HPDE6-E6E7 (cell line): ENCODE results near the gene IFT20.
"Not testable (repeated sequence)": the region's sequence is repeated elsewhere in the genome, so short reads cannot be mapped to it uniquely, and the experiment has no call there.

Source experiments
- DNase-seq: peaks from one replicate; pipeline ENCODE4 v3.0.0; 2011; ENCODE audit warnings: missing footprints; ENCODE audit errors: extremely low spot score

The IFT20 gene

GRCh38 chr17:28315846-28316705 lies 19.2 kb downstream of the IFT20 start:
- DNase-seq, result no peak

GRCh38 chr17:28313841-28314240 lies 21.4 kb downstream of the IFT20 start:
- no peak for DNase-seq

GRCh38 chr17:28306954-28307401 lies 28.3 kb downstream of the IFT20 start:
- DNase-seq, result no peak

- DNase-seq, result no peak
Measured at GRCh38 chr17:28298449-28298848, 36.8 kb downstream of the IFT20 start.

- DNase-seq, result no peak
Measured at GRCh38 chr17:28295677-28296578, 39.3 kb downstream of the IFT20 start.

- DNase-seq, result no peak
Measured at GRCh38 chr17:28293994-28294393, 41.3 kb downstream of the IFT20 start.

GRCh38 chr17:28292878-28293277 lies 42.4 kb downstream of the IFT20 start:
- not testable (repeated sequence) for DNase-seq

GRCh38 chr17:28291780-28292330 lies 43.4 kb downstream of the IFT20 start:
- DNase-seq, result no peak

- no peak for DNase-seq
Measured at GRCh38 chr17:28290703-28291102, 44.6 kb downstream of the IFT20 start.

GRCh38 chr17:28285965-28286364 lies 49.3 kb downstream of the IFT20 start:
- DNase-seq, result no peak

- no peak for DNase-seq
Measured at GRCh38 chr17:28282596-28282995, 52.7 kb downstream of the IFT20 start.

- no peak for DNase-seq
Measured at GRCh38 chr17:28280826-28281225, 54.4 kb downstream of the IFT20 start.

GRCh38 chr17:28279411-28279810 lies 55.9 kb downstream of the IFT20 start:
- DNase-seq, result no peak
